PFSK-1 (cell line): ENCODE data around the gene RAD51B.

Source experiments
- POLR2AphosphoS5 ChIP-seq: IDR thresholded peaks from 2 replicates; pipeline ENCODE4 v1.6.1; 2012; ENCODE audit warnings: low read depth, mild to moderate bottlenecking, control low read depth, low read length, moderate library complexity
- TAF1 ChIP-seq: IDR thresholded peaks from 2 replicates; pipeline ENCODE4 v1.6.1; 2012; ENCODE audit warnings: low read length, control low read depth, borderline replicate concordance; ENCODE audit not compliant: insufficient read depth
- TF ChIP-seq, protein P1 (sequence below), 2 experiments: IDR thresholded peaks; 2 replicates each; pipeline versions ENCODE4 v1.6.1 to v1.8.0; 2011 to 2012; ENCODE audit warnings: low read depth in 2 of 2, low read length in 2 of 2, control low read depth in 1 of 2, inconsistent platforms in 1 of 2, mild to moderate bottlenecking in 1 of 2, moderate library complexity in 1 of 2; ENCODE audit not compliant: insufficient read depth in 1 of 2

DNA sequence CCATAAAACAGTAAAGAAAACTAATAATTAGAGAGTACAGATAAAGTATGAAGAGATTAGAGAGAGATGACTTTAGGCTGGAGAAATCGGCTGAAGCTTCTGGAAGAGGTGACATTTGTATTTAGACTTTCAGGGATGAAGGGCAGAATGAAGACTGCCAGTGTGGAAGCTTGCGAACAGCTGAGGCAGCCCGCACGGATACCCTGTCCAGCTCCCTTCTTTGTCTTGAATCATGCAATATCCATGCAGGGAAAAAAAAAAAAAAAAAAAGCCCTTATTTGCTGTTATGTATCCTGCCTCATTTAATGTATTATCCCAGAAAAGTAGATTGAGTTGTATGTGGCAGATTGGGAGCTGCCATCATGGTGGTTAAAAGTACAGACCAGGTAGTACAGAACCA, 641.5 kb downstream of the RAD51B start:
- TF ChIP-seq, protein P1, sequence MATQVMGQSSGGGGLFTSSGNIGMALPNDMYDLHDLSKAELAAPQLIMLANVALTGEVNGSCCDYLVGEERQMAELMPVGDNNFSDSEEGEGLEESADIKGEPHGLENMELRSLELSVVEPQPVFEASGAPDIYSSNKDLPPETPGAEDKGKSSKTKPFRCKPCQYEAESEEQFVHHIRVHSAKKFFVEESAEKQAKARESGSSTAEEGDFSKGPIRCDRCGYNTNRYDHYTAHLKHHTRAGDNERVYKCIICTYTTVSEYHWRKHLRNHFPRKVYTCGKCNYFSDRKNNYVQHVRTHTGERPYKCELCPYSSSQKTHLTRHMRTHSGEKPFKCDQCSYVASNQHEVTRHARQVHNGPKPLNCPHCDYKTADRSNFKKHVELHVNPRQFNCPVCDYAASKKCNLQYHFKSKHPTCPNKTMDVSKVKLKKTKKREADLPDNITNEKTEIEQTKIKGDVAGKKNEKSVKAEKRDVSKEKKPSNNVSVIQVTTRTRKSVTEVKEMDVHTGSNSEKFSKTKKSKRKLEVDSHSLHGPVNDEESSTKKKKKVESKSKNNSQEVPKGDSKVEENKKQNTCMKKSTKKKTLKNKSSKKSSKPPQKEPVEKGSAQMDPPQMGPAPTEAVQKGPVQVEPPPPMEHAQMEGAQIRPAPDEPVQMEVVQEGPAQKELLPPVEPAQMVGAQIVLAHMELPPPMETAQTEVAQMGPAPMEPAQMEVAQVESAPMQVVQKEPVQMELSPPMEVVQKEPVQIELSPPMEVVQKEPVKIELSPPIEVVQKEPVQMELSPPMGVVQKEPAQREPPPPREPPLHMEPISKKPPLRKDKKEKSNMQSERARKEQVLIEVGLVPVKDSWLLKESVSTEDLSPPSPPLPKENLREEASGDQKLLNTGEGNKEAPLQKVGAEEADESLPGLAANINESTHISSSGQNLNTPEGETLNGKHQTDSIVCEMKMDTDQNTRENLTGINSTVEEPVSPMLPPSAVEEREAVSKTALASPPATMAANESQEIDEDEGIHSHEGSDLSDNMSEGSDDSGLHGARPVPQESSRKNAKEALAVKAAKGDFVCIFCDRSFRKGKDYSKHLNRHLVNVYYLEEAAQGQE (IDR thresholded peaks at IDR 0.05; ENCODE audit: insufficient read depth in 1 of 2, low read depth in 2 of 2, low read length in 2 of 2): no peak
- no peak for TF ChIP-seq POLR2AphosphoS5
- TF ChIP-seq TAF1: no peak
